Panc1 (cell line): ENCODE data around the gene SLC7A4.

ENCODE experiments used
- SIN3A ChIP-seq: IDR thresholded peaks from 2 replicates; pipeline ENCODE4 v1.6.1; 2012; ENCODE audit warnings: low read depth, mild to moderate bottlenecking, low read length, moderate library complexity, borderline replicate concordance; ENCODE audit not compliant: insufficient read depth
- TF ChIP-seq, protein P1 (sequence below): fragments of 450-650 bp; IDR thresholded peaks from 2 replicates; pipeline ENCODE4 v1.5.1; 2017; ENCODE audit warnings: mild to moderate bottlenecking

DNA sequence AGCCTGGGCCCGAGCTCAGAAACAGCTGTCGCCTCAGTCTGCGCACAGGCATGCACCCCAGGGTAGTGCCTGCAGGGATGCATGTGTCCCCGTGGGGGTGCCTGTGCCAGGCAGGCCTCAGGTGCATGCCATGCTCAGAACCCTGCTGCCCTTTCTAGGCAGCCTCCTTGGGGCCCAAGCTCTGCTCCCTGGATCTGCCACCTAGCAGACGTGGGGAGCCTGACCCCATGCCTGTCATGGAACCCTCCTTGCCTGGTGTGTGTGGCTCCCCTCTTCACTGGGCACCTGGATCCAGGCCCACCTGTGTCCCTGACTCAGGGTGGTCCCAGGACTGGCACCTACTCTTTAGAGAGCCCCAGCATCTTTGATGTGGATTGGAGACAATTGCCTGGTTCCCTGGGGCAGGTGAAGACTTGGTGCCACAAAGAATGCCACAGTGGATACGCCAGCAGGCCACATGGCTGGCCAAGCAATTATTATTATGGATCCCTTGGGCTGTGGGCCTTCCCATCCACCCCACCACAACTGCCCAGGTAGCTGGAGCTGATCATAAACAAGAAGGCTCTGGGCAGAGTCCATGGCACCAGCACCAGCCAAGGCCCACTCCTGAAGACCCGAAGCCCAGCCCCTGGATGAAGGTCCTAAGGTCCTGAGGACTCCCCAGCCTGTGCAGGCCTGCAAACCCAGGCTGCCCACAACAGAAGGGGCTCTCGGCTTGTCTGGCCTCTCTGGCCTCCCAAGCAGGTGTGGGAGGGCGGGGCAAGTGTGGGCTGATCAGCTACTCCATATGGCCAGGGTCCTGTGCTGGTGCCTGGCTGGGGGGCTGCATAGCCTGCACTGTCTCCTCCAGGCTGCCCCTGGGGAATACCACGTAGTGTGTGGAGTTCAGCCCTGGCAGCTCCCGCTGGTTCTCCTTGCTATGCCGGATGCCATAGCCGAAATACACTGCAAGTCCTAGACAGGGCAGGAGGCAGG lies 3.8 kb downstream of the SLC7A4 start:
- TF ChIP-seq, protein P1, sequence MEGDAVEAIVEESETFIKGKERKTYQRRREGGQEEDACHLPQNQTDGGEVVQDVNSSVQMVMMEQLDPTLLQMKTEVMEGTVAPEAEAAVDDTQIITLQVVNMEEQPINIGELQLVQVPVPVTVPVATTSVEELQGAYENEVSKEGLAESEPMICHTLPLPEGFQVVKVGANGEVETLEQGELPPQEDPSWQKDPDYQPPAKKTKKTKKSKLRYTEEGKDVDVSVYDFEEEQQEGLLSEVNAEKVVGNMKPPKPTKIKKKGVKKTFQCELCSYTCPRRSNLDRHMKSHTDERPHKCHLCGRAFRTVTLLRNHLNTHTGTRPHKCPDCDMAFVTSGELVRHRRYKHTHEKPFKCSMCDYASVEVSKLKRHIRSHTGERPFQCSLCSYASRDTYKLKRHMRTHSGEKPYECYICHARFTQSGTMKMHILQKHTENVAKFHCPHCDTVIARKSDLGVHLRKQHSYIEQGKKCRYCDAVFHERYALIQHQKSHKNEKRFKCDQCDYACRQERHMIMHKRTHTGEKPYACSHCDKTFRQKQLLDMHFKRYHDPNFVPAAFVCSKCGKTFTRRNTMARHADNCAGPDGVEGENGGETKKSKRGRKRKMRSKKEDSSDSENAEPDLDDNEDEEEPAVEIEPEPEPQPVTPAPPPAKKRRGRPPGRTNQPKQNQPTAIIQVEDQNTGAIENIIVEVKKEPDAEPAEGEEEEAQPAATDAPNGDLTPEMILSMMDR, result no peak
- TF ChIP-seq SIN3A, result no peak
